ENCODE data around the gene MORC1.
"Not testable (repeated sequence)": the region's sequence is repeated elsewhere in the genome, so short reads cannot be mapped to it uniquely, and the experiment has no call there.

The MORC1 gene, protein sequence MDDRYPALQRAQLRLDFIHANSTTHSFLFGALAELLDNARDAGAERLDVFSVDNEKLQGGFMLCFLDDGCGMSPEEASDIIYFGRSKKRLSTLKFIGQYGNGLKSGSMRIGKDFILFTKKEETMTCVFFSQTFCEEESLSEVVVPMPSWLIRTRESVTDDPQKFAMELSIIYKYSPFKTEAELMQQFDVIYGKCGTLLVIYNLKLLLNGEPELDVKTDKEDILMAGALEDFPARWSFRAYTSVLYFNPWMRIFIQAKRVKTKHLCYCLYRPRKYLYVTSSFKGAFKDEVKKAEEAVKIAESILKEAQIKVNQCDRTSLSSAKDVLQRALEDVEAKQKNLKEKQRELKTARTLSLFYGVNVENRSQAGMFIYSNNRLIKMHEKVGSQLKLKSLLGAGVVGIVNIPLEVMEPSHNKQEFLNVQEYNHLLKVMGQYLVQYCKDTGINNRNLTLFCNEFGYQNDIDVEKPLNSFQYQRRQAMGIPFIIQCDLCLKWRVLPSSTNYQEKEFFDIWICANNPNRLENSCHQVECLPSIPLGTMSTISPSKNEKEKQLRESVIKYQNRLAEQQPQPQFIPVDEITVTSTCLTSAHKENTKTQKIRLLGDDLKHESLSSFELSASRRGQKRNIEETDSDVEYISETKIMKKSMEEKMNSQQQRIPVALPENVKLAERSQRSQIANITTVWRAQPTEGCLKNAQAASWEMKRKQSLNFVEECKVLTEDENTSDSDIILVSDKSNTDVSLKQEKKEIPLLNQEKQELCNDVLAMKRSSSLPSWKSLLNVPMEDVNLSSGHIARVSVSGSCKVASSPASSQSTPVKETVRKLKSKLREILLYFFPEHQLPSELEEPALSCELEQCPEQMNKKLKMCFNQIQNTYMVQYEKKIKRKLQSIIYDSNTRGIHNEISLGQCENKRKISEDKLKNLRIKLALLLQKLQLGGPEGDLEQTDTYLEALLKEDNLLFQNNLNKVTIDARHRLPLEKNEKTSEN

DNA sequence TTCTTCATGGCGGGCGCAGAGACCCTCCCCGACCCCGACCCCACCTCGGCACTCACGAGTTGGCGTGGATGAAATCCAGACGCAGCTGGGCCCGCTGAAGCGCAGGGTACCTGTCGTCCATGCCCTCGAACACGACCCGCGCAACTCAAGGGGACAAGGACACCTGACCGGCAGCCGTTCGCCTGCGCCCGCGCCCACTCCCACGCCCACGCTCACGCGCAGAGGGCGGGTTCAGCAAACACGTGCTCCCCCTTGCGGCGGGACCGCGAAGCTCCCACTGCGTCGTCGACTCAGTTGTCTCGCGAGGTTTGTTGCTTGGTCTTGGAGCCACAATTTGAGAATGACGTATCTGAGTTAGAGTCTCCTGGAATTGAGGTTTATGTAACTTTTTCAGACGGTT, at the start of gene MORC1:
TSS of gene MORC1 (minus strand) at position 196 of the 400 bp plus-strand sequence. CDS start at position 121, 75 bp downstream.
- DNase-seq: no peak

- DNase-seq: no peak
Measured at GRCh38 chr3:109165905-109166304, 48.0 kb upstream of the MORC1 start.

DNA sequence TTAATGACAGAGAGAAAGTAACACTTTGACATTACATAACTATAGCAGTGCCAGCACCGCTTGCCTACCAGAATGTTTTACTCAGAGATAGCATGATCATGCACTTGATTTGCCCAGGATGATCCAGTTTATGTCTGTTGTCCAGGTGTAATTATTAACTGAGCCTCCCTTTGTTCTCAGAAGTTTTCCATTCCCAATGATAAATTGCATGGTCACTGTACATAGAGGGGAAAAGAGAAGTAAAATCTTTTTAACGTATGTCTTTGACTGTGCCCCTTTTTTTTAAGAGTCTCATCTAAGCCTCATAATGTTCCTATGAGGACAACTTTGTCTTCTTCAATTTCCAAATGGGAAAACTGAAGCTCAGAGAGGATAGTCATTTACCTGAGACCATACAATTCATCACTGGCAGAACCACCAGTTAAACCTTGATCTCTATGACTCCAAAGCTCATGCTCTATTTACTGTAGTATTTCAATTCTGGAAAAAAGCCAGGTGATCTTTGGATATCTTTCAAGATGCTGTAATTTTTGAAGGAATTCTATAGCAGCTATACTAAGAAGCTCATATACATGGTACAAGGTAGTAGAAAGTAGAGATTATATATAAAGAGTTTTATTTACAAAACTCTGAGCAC, 43.7 kb upstream of the MORC1 start:
- no peak for DNase-seq

DNA sequence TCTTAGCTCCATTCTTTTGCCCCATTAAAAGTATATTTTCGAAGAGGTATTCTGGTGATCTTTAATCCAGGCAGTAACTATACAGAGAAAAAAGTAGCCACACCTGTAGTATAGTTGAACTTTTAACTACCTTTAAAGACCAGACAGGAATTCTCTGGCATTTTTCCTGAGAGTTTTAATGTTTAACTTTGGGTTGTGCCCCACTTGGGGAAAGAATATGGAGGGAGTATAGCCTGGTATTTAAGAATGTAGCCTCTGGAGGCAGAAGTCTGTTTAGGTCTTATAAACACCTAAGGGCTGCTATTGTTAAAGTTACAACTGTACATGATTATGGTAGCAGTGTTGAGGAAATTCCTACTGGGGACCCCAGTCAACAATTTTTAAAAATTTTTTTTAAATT, 37.9 kb upstream of the MORC1 start:
- DNase-seq: no peak

GRCh38 chr3:109154979-109155378, 37.0 kb upstream of the MORC1 start:
- no peak for DNase-seq

DNA sequence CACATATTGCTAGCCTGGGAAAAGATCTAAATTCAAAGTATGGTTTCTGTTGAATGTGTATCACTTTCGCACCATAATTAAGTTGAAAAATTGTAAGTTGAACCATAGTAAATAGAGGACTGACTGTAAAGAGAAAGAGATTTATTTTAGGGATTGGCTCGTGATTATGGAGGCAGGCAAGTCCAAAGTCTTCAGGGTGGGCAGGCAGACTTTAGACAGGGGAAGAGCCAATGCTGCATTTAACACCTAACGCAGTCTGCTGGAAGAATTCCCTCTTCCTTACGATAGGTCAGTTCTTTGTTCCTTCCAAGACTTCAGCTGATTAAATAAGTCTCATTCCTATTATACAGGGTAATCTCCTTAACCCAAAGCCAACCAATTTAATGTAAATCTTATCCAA, 34.4 kb upstream of the MORC1 start:
- no peak for DNase-seq

DNA sequence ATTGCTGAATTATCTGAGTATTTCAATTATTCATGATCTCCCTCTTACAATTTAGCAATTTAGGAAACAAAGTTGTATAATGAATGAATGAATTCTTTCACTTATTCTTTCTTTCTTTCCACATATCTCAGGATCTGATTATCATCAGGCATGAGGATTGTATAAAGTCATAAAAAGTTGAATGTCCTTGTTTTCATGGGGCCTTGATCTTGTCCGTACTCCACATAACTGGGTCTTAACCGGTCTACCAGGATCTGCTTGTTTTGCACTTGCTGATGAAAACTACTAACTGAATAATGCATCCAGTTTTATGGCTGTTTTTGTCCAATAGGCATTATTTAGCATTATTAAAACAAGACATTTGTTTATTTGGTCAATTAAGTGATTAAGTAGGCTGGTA, 31.1 kb upstream of the MORC1 start:
- DNase-seq: no peak

DNA sequence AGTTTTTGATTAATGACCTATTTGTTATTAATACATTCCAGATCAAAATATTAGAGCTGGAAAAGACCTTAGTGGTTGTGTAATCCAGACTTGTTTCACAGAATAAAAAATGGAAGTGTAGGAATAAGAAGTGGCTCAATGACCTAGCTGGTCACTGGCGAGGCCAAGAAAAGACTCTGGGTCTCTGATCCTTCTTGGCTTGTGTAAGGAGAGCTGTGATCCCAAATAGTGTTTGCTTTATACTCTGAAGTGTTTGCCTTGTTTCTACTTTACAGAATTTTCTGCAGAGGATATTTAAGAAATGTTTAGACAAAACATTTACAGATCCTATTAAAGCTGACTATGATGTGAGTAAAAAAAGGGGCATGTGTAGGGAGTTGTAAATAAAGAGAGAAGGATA, 25.7 kb upstream of the MORC1 start:
- DNase-seq: no peak

- no peak for DNase-seq
Measured at GRCh38 chr3:109140318-109140717, 22.4 kb upstream of the MORC1 start.

GRCh38 chr3:109137761-109138160, 19.8 kb upstream of the MORC1 start:
- no peak for DNase-seq

GRCh38 chr3:109136523-109136922, 18.6 kb upstream of the MORC1 start, which contains the start of gene C3orf85:
C3orf85 (plus strand) TSS chr3:109136719; CDS start chr3:109136848, 129 bp downstream.
- no peak for DNase-seq

GRCh38 chr3:109133474-109133816, 15.5 kb upstream of the MORC1 start:
- DNase-seq: not testable (repeated sequence)

DNA sequence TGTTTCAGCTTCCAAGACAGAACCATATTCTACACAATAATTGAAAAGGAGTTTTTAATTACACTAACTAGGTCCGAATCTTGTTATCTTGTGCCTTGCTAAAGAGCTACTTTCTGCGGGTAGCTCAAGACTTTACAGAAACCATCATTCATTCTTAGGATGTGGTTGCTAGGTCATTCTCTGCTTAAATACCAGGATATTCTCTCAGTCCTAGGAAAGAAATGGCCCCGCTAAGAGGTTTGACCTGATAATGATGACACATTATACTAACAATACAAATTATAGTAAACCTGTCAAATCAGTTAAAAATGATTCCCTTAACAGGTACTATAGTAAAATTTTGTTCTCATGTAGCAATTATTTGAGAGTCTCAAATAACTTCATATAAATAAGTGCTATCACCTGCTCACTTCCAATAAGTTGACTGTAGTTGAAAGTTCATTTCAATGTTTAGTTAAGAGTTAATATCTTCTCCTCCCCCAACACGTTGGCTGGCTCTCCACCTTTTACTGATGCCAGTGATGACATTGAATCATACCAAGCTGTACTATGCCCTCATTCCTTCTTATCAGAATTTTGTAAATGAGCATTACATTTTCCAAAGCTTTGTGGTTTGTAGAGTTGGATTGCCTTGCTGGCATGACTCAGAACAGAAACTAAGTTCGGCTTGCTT, 15.0 kb upstream of the MORC1 start:
- DNase-seq: no peak

GRCh38 chr3:109131276-109131675, 13.3 kb upstream of the MORC1 start:
- DNase-seq: no peak

DNA sequence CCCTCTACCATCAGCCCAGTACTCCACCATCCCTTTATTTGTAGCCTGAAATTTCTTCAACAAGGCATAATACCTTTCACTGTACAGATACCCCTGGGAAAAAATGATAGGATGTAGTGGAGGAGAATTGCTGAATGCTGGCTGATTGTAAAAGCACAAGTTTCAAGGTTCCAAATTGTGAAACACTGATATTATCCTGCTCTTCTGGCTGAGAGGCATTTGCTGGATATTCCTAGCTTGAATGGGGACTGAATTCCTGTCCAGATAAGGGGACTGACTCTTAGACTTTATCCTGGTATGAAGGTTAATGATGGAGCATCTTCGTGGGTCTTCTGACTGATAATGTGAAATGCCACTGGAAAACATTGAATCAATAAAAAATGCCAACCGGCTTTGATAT, 9.6 kb upstream of the MORC1 start:
- no peak for DNase-seq

DNA sequence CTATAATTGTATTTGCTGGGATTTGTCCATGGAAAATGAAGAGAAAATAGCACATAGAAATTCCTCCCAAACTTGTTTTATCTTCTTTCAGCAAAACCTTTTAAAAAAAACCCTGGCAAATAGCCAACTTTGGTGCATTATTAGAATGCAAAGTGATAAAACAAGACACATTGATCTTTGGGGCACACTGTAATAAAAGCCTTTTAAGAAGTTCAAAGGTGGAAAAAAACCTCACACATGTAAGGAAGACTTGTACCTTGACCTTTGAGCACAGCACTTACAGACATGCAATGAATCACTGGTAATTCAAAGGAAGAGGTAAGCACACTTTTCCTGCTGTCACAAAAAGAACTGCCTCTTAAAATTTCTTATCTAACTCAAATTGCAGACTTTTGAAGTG, 8.0 kb upstream of the MORC1 start:
- DNase-seq: no peak

GRCh38 chr3:109122690-109123089, 4.8 kb upstream of the MORC1 start:
- DNase-seq: no peak

- no peak for DNase-seq
Measured at GRCh38 chr3:109118584-109118983, 650 bp upstream of the MORC1 start.

GRCh38 chr3:109116031-109116430, 1.9 kb downstream of the MORC1 start:
- no peak for DNase-seq

GRCh38 chr3:109115451-109115850, 2.5 kb downstream of the MORC1 start:
- no peak for DNase-seq

- DNase-seq: no peak
Measured at GRCh38 chr3:109114746-109115145, 3.2 kb downstream of the MORC1 start.

GRCh38 chr3:109112946-109113760, 4.8 kb downstream of the MORC1 start:
- no peak for DNase-seq
